Measurements from ENCODE around the gene KIF26A. TPM values are rescaled to one million over a fixed set of nuclear protein-coding genes. Genes with fewer than 3 reads are reported as not detected.

KIF26A gene
- polyA plus RNA-seq, 4 donors = 10.6 to 21.4 (median 12.5) TPM

DNA sequence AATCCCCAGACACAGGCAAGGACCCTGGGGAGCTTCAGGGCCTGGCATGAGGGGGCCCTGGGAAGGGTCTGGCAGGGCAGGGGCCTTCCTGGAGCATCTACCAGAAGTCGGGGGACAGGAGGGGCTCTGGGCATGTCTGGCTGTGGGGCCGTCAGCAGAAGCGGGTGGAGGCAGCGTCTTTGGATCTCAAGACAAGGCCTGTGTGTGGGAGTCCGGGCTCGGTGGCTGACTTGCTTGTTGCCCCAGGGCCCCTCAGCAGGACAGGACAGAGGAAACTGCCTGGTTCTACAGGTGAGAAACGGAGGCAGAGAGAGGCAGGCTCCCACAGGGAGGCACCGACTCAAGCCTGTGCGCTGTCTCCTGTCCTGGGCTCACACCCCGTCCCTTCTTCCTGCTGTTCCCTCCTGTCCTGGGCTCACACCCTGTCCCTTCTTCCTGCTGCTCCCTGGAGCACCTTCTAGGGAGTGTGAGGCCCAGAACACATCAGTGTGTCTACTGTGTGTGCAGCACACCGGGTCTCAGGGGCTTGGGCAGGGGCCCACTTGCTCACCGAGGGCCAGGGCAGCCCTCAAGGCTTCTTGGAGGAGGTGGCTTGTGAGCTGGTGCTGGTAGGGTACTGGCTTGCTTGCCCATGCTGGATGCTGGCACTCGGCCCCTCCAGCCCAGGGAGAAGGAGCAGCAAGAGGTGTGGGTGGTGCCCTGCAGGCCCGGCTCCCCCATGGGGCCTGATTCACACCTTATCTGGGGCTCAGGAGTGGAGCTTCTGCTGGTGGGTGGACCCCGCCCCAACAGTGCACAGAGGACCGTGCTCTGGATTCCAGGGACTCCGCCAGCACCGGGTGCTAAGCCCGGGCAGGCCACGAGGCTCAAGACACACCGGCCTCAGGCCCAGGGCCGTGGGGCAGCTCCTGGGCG lies 38.0 kb upstream of the KIF26A start:
- no peak for DNase-seq (ENCODE audit: low read depth in 4 of 4, low spot score in 2 of 4)

DNA sequence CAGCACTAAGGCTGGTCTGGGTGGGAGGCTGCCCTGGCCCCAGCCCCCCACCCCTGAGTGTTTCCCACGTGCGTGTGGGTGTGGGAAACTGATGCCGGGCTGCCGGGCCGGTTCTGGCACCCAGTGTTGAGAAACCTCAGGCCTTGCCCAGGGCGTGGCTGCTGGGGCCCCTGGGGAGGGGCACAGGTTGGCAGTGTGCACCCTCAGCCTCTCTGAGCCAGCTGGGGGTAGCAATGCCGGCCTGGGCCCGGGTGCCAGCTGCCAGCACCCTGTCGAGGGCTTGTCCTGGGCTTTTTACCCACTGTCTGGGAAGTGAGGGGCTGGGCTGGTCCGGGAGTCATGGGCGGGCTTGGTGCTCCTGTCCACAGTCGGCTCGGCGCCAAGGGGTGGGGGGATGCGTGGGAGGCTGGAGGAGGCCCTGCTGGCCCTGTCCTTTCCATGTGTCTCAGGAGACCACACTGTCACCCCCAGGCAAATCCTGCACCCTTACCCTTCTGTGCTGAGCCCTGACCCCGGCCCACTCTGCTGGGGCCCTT lies 37.2 kb upstream of the KIF26A start:
- DNase-seq (ENCODE audit: low read depth in 4 of 4, low spot score in 2 of 4) = no peak

DNA sequence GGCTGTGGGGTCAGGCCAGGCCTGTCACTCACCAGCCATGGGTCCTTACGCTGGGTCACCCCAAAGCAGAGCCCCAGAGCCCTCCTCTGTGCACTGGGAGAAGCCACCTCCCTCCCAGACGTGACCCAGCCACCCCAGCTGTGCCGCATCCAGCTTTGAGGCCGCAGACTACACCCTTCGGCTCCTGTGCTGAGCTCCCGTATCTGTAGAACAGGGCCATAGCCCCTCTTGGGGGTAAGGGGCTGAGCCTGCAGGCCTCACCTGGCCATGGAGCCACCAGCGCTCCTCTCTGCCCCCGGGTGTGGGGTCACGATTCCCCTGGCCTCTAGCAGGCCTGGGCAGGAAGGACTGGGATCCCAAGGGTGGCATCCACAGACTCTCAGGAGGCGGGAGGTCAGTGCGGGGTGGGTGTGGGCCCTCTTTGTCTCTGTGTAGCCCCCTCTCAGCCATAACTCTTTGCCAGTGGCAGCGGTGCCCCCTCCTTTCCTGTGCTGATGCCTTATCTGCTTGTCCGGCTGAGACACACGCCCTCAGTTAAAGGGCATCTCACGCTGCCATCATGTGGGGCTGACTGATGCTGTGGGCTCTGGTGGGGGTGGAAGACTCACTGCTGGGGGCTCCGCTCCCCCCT lies 36.6 kb upstream of the KIF26A start:
- no peak for DNase-seq (ENCODE audit: low read depth in 4 of 4, low spot score in 2 of 4)

DNA sequence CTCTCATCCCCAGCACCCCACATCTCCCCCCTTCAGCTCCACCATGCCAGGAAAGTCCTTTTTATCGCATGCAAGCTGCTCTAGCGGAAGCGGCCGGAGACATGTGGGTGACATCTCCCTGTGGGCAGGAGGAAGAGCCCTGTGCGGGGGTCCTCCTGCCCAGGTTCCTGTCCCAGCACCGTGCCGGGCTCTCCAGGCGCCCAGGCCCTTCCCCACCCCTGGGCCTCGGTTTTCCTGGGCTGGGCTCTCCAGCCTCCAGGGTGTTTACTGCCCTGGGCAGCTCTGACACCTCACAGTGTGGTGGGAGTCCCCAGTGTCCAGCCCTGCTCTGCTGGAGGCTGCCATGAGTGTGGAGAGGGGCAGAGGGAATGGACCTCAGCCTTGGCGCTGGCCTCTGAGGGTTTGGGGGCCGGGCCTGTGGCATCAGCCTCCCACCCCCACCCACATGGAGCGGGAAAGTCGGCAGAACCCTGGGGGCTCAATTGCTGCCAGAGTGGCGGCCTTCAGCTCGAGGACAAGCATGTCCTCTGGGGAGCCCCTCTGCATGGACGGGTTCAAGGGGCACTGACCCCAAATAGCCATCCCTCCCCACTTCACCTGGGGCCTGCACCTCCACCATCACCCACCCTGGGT lies 36.0 kb upstream of the KIF26A start:
- no peak for DNase-seq (ENCODE audit: low read depth in 4 of 4, low spot score in 2 of 4)

DNA sequence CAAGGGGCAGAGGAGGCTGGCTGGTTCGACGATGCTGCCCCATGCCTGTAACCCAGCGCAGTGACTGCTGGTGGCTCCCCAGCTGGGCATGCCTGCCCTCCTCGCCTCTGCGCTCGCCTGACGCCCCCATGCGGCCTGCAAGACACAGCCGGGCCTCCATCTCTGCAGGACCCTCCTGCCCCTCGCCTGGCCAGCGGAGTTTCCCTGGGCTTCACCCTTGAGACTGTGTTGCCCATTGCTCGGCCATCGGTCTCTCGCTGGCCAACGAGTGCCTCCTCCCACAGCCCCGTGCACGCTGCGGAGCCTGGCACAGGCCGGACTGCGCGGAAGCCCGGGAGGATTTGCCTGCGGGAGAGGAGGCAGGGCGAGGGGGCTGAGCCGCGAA lies 35.3 kb upstream of the KIF26A start:
- no peak for DNase-seq (ENCODE audit: low read depth in 4 of 4, low spot score in 2 of 4)

- no peak for DNase-seq (ENCODE audit: low read depth in 4 of 4, low spot score in 2 of 4)
Observed at GRCh38 chr14:104103446-104104075, 34.8 kb upstream of the KIF26A start.

GRCh38 chr14:104104076-104104901 lies 34.1 kb upstream of the KIF26A start:
- no peak for DNase-seq (ENCODE audit: low read depth in 4 of 4, low spot score in 2 of 4)

GRCh38 chr14:104105071-104105821 lies 33.1 kb upstream of the KIF26A start:
- DNase-seq (ENCODE audit: low read depth in 4 of 4, low spot score in 2 of 4) = no peak

- no peak for DNase-seq (ENCODE audit: low read depth in 4 of 4, low spot score in 2 of 4)
Observed at GRCh38 chr14:104105822-104106470, 32.4 kb upstream of the KIF26A start.

- no peak for DNase-seq (ENCODE audit: low read depth in 4 of 4, low spot score in 2 of 4)
Observed at GRCh38 chr14:104106471-104106991, 31.9 kb upstream of the KIF26A start.

- DNase-seq (ENCODE audit: low read depth in 4 of 4, low spot score in 2 of 4) = no peak
Observed at GRCh38 chr14:104107101-104107581, 31.2 kb upstream of the KIF26A start.

DNA sequence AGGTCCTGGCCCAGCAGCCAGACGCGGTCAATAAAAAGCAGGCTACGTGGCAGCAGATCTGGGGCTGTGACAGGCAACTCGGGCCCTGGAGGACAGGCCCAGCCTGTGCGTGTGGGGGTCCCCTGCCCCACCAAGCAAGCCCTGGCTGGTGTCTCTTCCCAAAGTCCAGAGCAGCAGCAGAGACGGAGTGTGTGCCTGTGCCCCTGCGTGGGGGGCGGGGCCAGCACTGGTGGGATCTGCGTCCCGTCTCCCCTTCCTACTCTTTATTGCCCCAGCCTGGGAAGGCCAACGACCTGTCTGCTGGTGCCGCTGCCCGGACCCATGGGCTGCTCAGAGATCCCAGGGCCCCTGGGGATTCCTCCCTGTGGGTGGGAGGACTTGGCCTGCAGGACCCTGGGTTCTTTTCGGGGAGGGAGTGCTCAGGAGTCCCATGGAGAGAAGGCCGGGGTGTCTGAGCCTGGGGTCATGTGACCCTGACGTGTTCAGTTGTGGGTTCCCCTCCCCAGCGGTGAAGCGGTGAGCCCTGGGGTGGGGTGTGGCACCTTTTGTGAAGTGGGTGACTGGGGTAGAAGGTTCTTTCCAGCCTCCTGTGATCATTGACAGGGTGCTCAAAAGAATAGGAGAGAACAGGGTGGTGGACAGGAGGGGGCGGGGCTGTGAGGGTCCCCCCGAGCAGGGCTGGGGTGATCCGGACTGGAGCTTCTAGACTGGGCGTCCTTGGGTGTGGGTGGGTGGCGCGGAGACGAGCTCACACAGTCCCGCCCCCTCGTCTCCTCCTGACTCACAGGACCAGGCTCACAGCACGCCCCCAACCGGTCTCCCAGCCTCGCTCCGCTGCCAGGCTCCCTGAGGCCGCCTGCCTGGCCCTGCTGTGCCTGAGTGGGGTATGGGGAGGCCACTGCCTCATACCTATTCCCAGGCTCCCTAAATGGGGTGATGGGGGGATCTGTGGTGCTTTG lies 30.5 kb upstream of the KIF26A start:
- no peak for DNase-seq (ENCODE audit: low read depth in 4 of 4, low spot score in 2 of 4)

GRCh38 chr14:104108570-104109541 lies 29.5 kb upstream of the KIF26A start:
- no peak for DNase-seq (ENCODE audit: low read depth in 4 of 4, low spot score in 2 of 4)

DNA sequence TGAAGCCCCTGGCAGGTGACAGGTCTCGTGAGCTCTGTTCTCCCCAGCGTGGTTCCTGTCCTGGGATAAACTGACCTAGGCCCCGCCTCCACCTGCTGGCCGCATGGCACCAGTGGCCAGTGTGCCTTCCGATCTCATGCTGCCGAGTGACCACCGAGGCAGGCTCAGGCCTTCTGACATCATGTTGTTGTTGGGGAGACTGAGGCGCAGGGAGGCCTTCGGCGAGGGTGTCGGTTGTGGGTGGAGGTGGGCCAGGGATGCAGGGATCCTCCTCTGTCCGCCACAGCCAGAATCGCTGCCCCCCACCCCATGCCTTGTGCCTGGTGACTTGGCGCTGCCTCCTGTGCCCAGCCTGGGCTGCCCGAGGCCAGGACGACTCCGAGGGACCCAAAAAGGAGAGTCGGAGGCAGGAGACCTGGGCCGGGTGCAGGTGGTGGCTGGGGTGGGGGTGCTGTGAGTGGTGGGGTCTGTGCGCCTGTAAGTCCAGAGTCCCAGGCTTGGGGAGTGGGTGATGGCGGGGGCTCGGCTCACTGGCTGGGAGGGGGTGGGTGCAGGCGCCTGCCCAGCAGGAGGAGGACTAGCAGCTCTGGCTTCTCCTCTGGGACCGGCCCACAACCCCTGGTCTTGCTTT lies 28.5 kb upstream of the KIF26A start:
- no peak for DNase-seq (ENCODE audit: low read depth in 4 of 4, low spot score in 2 of 4)

DNA sequence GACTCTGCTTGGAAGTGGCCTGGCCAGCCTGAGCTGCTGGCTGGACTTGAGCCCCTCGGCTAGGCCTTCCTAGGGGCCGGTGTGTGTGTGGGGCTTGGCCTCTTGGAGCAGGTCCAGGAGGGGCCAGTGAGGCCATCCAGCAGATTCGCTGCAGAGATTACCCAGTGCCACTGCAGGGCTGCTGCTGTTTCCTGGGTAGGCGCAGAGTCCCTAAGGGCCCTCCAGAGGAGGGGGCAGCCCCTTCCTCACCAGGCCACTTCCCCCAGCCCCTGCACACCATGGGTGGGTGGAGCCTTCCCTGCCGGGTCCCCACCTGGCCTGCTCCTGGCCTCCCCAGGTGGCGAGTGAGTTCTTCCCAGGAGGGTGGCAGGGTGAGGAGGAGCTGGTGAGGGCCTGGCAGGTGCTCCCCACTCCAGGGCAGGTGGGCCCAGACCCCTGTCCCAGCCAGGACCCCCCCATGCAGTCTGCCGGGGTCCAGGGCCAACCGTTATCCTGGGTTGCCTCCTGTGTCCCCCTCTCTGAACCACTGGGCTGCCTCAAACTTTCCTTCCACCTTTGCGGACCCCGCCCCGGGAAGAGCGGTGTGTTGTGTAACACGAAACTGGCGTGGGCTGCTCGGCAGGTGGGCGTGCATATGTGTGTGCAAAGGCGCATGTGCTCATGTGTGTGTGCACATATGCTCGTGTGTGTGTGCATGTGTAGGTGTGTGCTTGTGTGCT lies 27.7 kb upstream of the KIF26A start:
- no peak for DNase-seq (ENCODE audit: low read depth in 4 of 4, low spot score in 2 of 4)

Measured in left renal cortex interstitium (tissue), 4 donors.